HG03025 (cell line): ENCODE results near the gene TMEM208.

Source experiments
- ATAC-seq: cut with Tn5 transposase; IDR thresholded peaks from one replicate; pipeline ENCODE4 v1.9.1; 2021; ENCODE audit warnings: mild to moderate bottlenecking, moderate library complexity; ENCODE audit not compliant: unreplicated experiment, low FRiP score

The TMEM208 gene

DNA sequence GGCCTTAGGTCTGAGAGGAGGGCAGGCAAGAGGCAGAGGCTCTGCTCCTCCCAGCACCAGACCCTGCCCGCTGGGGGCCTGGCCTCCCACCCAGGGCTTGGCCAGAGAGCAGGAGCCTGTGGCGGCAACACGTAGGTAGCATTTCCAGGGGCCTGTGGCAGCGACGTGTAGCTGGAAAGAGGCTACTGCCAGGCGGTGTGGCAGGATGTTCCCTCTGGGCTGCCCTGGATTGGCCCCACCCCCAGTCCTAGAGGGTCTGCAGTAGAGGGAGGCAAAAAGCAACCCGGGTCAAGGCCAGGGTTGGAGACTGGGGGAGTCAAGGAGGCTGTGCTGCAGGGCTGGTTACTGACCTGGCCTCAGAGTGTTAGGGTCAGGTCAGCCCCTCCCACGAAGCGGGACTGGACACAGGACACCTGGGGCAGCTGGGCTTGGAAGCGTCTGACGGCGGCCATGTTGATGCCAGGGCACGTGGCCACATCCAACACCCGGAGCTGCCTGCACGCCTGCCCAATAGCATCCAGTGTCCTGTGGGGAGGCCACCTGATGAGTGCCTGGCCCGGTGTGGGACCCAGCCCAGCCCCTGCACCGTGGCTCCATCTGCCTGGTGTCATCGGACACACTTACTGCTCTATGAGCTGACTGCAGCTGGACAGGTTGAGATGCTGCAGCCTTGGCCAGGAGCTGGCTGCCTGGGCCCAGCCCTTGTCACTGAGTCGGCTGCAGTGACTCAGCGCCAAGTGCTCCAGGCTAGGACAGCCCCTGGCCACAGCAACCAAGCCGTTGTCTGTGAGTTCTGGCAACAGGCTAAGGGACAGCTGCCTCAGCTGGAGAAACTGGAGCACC is 19.5 kb upstream of the TMEM208 start:
- ATAC-seq, result no peak

DNA sequence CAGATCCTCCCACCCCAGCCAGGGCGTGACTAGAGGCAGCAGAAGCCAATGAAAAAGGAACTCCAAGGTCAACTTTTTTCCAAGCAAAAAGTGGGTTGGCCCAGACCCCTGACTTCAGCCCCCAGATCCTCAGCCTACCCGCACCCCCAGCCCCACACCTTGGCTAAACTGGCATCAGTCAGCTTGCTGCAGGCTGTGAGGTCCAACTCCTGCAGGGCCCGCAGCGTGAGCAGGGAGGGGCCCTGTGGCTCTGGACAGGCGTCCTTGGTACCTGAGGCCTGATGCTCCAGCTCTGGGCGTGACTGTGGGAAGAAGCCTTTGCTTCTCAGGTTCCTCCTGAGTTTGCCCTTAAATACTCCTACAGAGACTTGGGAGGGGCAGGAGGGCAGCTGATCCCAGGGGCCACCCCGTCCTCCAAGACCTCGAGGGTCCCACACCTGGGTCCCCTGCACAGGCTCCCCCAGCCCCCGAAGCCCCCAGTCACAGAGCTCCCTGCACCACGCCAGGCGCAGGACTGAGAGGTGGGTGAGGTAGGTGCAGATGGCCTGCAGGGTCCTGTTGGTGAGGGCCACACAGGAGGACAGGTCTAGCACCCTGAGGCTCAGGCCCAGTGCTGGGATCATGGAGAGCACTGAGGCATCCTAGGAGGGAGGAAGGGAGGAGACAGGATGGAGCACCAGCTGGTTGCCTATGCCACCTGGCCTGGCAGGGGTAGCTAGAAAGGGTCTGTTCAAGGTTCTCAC is 18.6 kb upstream of the TMEM208 start:
- no peak for ATAC-seq

DNA sequence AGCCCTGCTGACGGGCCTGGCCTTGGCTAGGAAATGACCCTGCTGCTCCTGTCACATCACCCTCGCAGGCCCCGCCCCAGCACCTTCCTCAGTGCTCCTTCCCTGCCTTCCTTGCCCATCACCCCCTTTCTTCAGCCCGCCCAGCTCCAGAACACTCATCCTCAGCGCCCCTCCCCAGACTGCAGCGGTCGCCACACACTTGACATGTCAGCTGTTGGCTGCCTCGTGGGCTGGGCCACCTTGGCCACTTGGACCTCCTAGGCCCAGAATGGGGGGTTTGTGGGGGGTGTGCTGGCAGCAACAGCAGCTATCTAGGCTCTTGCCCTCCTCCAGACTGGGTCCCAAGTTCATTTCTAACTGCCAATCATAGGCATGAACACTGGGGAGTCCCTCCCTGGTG is 17.4 kb upstream of the TMEM208 start:
- no peak for ATAC-seq

DNA sequence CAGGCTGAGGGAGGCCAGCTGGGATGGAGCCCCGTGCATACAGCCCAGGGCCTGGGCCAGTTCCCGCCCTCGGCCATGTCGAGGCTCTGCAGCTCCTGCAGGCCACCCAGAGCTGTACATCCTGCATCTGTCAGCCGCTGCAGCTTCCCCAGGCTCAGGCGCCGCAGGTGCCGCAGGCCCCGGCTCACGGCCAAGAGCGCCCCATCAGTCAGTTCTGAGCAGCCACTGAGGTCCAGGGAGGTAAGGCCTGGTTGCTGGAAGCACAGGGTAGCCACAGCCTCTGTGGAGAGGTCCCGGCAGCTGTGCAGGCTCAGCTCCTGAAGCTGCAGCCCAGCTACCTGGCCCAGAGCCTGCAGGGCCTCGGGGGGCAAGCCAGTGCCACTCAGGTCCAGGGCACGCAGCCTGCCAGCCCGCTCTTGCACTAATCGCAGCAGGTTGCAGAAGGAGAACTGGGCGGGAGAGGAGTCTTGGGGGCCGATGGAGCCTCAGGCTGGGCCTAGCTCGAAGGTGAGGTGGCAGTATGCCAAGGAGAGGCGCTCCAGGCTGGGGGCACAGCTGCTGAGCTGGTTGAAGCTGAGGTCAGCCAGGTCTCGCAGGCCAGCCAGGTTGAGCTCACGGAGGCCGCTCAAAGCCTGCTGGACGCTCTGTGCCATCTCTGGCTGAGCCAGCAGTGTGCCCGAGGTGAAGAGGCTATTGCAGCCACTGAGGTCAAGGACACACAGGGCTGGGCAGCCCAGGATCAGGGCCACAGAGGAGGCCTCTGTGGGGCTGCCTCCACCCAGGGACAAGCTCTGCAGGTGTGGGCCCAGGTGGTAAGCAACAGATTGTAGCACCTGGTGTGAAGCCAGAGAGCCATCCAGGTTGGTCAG is 16.6 kb upstream of the TMEM208 start:
- no peak for ATAC-seq

DNA sequence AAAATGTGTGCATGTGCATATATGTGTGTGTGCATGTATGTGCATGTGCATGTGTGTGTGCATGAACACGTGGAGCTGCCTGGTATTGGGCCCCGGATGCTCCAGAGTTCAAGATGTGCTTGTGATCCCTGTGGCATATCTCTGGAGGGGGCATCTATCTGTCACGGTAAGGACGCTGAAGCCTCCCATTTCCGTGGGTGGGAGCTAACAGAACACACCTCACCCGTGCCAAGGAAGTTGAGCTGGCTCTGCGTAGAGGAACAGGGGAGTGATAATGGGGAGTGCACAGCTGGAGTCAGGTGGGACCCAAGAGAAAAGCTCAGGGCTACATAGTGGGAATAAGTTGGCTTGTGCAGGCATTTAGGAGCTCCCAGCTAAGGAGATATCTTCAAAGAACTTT is 15.3 kb upstream of the TMEM208 start:
- ATAC-seq, result no peak

DNA sequence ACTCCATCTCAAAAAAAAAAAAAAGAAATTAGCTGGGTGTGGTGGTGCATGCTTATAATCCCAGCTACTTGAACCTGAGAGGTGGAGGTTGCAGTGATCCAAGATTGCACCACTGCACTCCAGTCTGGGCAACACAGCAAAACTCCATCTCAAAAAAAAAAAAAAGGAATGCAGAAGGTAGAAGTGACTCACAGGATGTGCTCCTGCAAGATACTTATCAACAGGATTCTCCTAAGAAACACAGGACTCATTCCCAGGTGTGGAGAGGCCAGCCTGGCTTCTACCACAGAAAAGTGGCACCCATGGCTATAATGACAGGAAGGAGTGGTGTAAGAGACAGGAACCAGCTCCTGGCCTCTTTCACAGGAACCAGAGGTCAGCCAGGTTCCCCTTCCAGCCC is 14.2 kb upstream of the TMEM208 start:
- ATAC-seq, result no peak

DNA sequence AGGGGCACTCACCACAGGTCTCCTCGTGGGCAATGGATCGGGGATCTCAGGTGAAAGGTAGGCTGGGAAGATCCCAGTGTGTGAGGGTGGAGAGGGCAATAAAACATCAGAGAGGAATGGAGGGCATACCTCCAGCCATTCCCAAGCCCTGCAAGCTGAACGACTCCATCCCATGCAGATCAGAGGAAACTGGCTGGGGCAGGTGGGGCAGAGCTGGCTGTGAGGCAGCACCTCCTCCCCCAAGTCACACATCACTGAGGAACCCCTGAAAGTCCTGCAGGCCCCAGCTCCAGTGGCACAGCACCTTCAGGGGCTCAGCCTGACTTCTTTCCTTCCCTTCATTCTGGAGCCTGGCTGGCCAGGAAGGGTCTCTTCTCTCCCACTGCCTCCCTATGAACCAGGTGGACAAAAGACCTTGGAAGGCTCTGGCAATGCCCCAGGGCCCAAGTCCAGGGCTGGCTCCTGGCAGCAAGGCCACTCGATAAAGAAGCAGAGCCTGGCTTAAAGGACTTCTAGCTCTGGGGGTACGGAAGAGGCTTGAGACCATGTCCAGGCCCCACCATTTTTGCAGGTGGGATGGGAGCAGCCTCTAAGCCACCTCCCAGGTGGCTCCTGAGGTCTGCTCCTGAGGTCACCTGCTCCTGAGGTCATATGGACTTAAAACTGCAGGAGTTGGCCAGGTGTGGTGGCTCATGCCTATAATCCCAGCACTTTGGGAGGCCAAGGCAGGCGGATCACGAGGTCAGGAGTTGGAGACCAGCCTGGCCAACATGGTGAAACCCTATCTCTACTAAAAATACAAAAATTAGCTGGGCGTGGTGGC is 13.5 kb upstream of the TMEM208 start:
- no peak for ATAC-seq

DNA sequence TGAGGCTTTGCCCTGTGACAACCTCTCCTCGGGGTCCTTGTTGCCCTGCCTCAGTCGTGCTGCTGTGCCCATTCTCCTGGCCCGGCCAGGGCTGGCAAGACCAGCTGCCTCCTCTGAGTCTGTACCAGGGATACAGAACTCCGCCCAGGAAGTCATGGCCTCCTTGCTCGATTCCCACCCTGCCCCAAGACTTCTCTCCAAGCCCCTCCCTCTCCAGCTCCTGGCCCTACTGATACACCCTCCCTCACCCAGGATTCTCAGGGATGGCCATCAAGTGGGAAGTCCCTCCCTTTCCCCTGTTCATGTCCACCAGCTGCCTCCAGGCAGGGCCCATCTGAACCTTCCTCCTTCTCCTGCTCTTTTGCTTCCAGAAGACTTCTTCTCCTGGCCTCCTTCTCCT is 11.2 kb upstream of the TMEM208 start:
- no peak for ATAC-seq

DNA sequence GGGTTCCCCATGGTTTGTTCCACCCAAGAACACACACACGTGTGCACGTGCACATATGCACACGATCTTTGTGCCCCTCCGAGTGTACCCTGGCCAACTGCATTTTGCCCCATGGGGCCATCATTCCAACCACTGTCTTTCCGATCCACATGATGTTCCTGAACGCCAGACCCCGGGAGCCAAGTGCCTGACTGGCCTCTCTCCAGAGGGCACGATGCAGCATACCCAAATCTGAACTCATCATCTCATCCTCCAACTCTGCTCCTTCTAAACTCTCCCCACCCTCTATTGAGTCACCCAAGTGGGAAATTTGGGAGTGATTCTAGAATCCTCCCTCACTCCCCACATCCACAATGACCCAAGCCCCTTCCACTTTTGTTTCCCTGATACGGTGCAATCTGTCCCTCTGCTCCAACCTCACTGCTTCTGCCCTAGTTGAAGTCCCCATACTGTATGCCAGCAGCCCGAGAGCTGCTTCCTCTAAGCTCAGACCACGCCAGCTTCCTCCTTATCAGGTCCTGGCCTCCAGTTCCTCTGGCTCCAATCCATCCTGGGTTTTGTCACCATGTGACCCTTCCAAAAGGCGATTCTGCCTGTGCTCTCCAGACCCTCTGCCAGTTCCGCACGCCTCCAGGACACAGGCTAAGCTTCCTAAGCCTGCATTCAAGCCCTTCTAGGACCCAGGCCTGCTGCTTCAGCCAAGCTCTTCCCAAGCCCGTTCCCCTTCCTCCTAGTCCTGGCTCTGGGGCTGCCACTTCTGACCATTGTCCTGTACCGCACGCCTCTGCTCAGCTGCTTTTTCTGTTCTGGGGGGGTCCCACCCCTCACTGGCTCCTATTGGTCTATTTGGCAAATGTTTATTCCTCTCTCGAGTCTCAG is 10.1 kb upstream of the TMEM208 start:
- no peak for ATAC-seq

DNA sequence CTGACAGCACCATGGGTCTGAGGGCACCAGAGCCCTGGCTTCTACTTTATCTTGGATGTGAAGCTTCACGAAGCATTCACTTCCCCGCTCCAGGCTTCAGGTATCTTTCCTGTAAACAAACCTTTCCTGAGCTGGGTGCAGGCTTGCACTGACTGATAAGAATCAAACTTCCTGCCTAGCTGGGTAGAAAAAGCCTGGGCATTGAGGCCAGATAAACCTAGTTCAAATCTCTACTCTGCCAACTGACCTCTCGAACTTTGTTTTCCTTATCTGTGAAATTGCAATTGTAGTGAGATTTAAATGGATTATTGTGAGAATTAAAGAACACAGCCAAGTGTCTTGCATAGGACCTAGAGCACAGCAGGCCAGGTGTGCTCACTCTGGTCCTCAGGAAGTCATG is 2.9 kb upstream of the TMEM208 start:
- no peak for ATAC-seq

DNA sequence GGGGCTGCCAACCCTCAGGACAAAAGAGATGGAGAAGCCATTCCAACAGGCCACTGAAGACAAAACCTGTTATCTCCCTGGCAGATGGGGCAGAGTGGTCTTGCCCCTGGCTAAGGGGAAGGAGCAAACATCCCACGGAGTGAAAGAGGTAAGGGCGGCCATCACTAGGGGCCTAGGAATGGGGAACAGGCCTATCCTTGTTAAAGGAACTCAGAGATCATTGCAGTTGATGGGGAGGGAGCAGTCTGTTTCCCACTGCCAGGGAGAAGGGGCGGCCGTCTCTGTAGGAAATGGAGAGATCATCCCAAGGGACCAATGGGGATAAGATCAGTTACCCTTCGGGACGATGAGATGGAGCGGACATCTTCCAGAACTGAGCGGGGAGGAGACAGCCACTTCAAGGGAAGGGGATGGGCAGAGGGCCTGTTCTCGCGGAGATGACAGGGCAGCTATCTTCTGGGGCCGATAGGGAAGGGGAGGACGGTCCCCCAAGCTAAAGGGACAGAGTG is 581 bp upstream of the TMEM208 start:
- no peak for ATAC-seq

DNA sequence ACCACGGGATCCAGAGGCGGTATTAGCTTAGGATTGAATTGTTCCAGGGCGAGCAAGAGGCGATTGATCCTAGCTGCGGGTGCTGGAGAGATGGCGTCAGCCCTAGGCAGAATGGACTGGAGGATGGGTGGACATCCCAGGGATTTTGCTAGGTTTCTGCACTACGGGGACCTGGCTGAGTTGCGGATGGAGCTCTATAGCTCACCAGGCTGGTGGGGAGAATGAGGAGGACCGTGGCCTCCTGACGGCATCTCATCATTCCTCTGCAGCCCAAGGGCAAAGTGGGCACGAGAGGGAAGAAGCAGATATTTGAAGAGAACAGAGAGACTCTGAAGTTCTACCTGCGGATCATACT is 614 bp downstream of the TMEM208 start:
- no peak for ATAC-seq

DNA sequence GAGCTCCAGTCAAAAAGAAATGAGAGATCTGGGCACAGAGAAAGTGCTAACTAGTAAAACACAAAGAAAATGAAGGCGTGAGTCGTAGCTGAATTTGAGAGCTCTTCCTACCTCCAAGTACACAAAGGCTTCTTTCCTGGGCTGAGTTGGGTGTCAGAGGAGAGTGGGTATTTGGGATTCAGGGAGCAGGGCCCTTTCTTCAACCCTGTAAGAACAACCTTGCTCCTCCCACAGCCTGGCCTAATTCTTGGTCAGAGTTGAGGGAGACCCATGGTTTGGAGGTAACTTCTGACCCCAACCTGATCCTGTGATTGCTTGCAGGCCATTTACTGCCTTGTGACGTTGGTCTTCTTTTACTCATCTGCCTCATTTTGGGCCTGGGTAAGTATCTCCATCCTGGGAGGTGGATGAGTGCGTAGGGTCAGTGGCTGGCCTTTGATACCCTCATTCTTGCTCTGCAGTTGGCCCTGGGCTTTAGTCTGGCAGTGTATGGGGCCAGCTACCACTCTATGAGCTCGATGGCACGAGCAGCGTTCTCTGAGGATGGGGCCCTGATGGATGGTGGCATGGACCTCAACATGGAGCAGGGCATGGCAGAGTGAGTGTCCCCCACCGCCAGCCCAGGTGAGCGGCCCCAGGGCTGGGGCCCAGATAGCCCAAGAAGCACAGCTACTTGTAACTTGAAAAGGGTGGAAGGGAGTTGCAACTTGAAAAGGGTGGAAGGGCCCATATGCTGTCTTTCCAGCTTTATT is 1.3 kb downstream of the TMEM208 start:
- ATAC-seq, result no peak

DNA sequence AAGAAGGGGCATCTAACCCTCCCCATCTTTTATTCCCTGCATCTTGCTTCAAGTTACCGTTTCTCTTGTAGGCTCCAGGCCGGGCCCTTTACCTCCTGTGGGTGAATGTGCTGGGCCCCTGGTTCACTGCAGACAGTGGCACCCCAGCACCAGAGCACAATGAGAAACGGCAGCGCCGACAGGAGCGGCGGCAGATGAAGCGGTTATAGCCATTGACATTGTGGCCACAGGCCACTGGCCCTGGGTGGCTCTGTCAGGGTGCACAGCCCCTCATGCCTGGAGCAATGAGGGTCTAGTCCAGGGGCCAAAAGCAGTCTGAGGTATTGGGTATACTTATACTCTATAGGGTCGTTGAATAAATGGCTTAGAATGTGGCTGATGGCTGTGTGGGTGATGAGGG is 2.0 kb downstream of the TMEM208 start:
- no peak for ATAC-seq

DNA sequence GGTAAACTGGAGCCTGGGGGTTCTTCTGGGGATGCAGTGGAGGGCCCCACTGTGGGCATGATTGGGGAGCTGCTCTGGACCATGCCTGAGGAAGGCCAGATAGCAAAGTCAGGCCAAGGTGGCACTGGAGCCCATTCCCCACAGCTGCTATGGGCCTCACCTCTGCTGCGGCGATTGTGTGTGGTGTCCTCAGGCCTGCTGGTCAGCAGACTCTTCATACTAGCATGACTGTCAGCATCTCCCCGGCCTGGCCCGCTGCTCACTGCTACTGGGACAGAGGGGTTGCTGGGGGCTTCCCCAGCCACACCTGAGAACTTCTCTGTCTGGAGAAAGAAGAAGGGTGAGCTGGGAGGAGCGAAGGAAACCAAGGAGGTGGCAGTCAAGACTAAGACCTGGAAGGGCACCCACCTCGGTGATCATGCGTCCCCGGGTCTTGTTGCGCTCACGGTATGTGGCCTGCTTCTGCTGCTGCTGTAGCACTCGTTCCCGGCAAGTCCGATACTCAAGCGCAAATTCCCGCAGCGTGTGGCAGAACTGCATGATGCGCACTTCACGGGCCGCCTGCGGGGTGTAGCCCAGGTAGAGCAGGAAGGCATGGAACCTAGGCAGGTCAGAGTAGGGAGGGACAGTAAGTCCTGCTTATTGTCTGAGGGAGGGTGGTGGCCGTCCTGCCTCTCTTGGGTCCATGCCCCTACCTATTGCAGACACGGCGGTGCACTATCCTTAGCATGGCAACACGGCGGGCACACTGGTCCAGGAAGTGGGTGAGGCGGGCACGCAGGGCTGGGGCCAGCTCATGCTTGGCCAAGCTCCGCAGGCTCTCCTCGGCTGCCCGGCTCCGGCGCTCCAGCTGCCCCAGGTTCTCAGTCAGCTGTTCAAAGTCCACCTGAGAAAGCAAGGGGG is 3.2 kb downstream of the TMEM208 start:
- no peak for ATAC-seq

DNA sequence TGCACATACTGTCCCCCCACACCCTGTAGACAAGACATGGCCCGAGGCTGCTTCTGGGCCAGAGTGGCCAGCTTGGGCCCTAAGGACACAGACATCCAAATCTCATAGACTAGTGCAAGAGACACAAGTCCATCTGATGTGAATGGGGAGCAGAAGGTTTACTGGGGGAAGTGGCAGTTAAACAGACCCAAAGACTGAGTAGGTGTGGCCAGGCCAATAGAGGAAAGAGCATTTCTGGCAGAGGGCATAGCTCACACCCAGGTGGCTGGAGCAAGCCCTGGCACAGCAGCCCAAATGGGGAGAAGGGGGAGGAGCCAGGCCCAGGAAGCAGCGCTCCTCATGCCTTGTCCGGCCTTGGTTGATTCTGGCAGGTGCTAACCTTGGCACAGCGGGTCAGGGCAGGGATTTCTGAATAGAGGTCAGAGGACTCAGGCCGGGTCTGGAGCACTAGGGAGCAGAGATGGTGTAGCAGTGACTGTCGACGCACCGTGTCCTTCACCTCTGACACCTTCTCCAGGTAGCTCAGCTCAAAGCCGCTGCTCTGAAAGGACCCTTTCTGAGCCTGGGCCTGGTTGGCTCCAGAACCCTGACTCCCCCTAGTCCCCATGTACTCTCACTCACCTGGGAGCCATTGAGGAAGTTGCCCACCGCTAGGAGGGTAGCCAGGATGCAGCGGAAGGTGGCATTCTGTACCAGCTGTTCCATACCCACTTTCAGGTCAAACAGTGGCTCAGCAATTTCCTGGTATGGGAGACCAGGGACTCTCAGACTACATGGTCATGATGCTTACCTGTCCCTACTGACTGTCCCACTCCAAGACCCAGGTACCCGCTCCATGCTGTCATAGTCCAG is 4.1 kb downstream of the TMEM208 start:
- no peak for ATAC-seq

DNA sequence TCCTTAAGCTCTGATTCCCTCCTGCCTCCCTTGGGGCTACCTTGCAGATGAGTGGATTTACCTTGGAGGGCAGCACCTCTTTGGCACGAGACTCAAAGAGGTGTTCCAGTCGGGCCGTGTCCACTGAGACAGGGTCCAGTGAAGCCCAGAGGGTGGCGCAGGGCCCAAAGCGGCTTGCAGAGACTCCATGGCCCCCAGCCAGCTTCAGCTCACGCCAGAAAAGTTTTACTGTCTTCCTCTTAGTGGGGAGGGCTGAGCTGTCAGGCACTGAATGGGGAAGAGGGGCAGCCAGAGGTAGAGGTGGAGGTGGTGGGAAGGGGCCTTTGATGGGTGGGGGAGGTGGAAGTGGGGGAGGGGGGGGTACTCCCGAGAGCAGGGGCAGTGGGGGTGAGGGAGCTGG is 6.7 kb downstream of the TMEM208 start:
- no peak for ATAC-seq
